SU-DHL-6 (cell line): ENCODE data around the gene ADK.

Experiments
- H2AFZ ChIP-seq: fragments of 200-600 bp; sonication (generic); 2 replicates; pipeline ENCODE4 v1.6.1; 2014; ENCODE audit warnings: low read depth, mild to moderate bottlenecking, moderate library complexity, mixed read lengths, antibody characterized with exemption, low read length; ENCODE audit not compliant: severe bottlenecking
- H3F3A ChIP-seq: fragments of 200-600 bp; shearing (Covaris generic); 2 replicates; pipeline ENCODE4 v1.6.0; 2016; ENCODE audit warnings: antibody characterized with exemption, mild to moderate bottlenecking; ENCODE audit not compliant: insufficient read depth
- H3K27ac ChIP-seq: fragments of 200-600 bp; sonication (generic); 2 replicates; pipeline ENCODE4 v1.5.1; 2016; ENCODE audit warnings: low read depth, mild to moderate bottlenecking, low read length, moderate library complexity, mixed read lengths
- H3K27me3 ChIP-seq: fragments of 200-600 bp; sonication (generic), shearing (Covaris generic); 2 replicates; pipeline ENCODE4 v1.6.0; 2014; ENCODE audit warnings: mild to moderate bottlenecking, low read length
- H3K36me3 ChIP-seq: fragments of 200-600 bp; sonication (generic); 2 replicates; pipeline ENCODE4 v1.6.1; 2014; ENCODE audit warnings: mild to moderate bottlenecking, low read length, mixed read lengths
- H3K4me2 ChIP-seq: fragments of 300-600, 200-600 bp; shearing (Covaris generic), sonication (generic); 2 replicates; pipeline ENCODE4 v1.6.0; 2014; ENCODE audit warnings: low read length, low read depth, mild to moderate bottlenecking; ENCODE audit not compliant: poor library complexity, severe bottlenecking
- H3K4me3 ChIP-seq: fragments of 200-600 bp; sonication (generic); 2 replicates; pipeline ENCODE4 v1.5.1; 2014; ENCODE audit warnings: antibody characterized with exemption, low read length, mild to moderate bottlenecking, mixed read lengths; ENCODE audit not compliant: insufficient read depth, poor library complexity, severe bottlenecking
- H3K79me2 ChIP-seq: fragments of 200-600 bp; sonication (generic); 2 replicates; pipeline ENCODE4 v1.6.1; 2014; ENCODE audit warnings: mild to moderate bottlenecking, low read length, moderate library complexity; ENCODE audit not compliant: insufficient read depth
- H3K9ac ChIP-seq: fragments of 200-600 bp; sonication (generic); 2 replicates; pipeline ENCODE4 v1.7.0; 2014; ENCODE audit warnings: mild to moderate bottlenecking, low read length
- H3K9me2 ChIP-seq: fragments of 200-600 bp; sonication (generic); replicated peaks from 2 replicates; pipeline ENCODE4 v1.6.1; 2014; ENCODE audit warnings: low read length; ENCODE audit not compliant: insufficient read depth
- H3K9me3 ChIP-seq: fragments of 200-600 bp; sonication (generic); 2 replicates; pipeline ENCODE4 v1.6.1; 2014; ENCODE audit warnings: low read length, mixed read lengths; ENCODE audit not compliant: insufficient read depth
- H4K20me1 ChIP-seq: fragments of 200-600 bp; sonication (generic); 2 replicates; pipeline ENCODE4 v1.6.1; 2014; ENCODE audit warnings: low read depth, mild to moderate bottlenecking, antibody characterized with exemption, low read length, moderate library complexity, mixed read lengths
- CTCF ChIP-seq: fragments of 200-600 bp; sonication (generic); IDR thresholded peaks from one replicate; pipeline ENCODE4 v1.5.1; 2017; ENCODE audit warnings: antibody characterized with exemption, mild to moderate bottlenecking, low read length, moderate library complexity; ENCODE audit not compliant: insufficient read depth, poor library complexity, severe bottlenecking
- EZH2phosphoT487 ChIP-seq: fragments of 200-600 bp; sonication (generic), shearing (Covaris generic); conservative IDR thresholded peaks from 2 replicates; pipeline ENCODE4 v1.6.1; 2018; ENCODE audit warnings: mild to moderate bottlenecking, antibody characterized with exemption, low read length, moderate library complexity, mixed read lengths

Gene ADK

GRCh38 chr10:74306227-74306982, 155.4 kb downstream of the ADK start:
- no peak overlapping the region for H3K4me3 ChIP-seq
- H3K9ac ChIP-seq = no peak overlapping the region

GRCh38 chr10:74307061-74307651, 156.1 kb downstream of the ADK start:
- Histone ChIP-seq H3K9me3 (no peaks in the 10 kb centered on the region), H3K4me2 (no peak overlapping the region)

More at GRCh38 chr10:74306227-74306982, 155.4 kb downstream of the ADK start:
- no peak for TF ChIP-seq EZH2phosphoT487
- no peak for TF ChIP-seq CTCF
- Histone ChIP-seq H2AFZ (no peak overlapping the region), H3K9me3 (no peaks in the 10 kb centered on the region), H3F3A (no peaks in the 10 kb centered on the region), H3K79me2 (no peaks in the 10 kb centered on the region; the same call in 1 of the 2 replicates), H3K36me3 (no peaks in the 10 kb centered on the region), H3K27me3 (no peaks in the 10 kb centered on the region), H3K27ac (no peak overlapping the region), H3K9me2 (no peaks in the 10 kb centered on the region), H3K4me2 (no peak overlapping the region), H4K20me1 (no peaks in the 10 kb centered on the region)

GRCh38 chr10:74310652-74311257, 159.7 kb downstream of the ADK start:
- Histone ChIP-seq H3K4me3 (no peak overlapping the region), H3K27me3 (no peaks in the 10 kb centered on the region), H3K9me2 (no peaks in the 10 kb centered on the region), H3F3A (peaks cover 7% of the 10 kb centered on the region; the same call in 1 of the 2 replicates), H4K20me1 (no peaks in the 10 kb centered on the region), H3K4me2 (no peak overlapping the region), H2AFZ (no peak overlapping the region), H3K9me3 (no peaks in the 10 kb centered on the region), H3K79me2 (no peaks in the 10 kb centered on the region), H3K27ac (no peak overlapping the region), H3K36me3 (no peaks in the 10 kb centered on the region), H3K9ac (no peak overlapping the region)
- TF ChIP-seq CTCF (no peak), EZH2phosphoT487 (no peak)

More at GRCh38 chr10:74307061-74307651, 156.1 kb downstream of the ADK start:
- Histone ChIP-seq H3K9me2 (no peaks in the 10 kb centered on the region), H4K20me1 (no peaks in the 10 kb centered on the region), H3K9ac (no peak overlapping the region), H3K36me3 (no peaks in the 10 kb centered on the region), H3K4me3 (no peak overlapping the region), H3F3A (no peaks in the 10 kb centered on the region), H3K79me2 (no peaks in the 10 kb centered on the region; the same call in 1 of the 2 replicates), H3K27me3 (no peaks in the 10 kb centered on the region), H2AFZ (no peak overlapping the region), H3K27ac (no peak overlapping the region)
- TF ChIP-seq EZH2phosphoT487 (no peak), CTCF (no peak)
